ENCODE measurements around the gene SNX14.

DNA sequence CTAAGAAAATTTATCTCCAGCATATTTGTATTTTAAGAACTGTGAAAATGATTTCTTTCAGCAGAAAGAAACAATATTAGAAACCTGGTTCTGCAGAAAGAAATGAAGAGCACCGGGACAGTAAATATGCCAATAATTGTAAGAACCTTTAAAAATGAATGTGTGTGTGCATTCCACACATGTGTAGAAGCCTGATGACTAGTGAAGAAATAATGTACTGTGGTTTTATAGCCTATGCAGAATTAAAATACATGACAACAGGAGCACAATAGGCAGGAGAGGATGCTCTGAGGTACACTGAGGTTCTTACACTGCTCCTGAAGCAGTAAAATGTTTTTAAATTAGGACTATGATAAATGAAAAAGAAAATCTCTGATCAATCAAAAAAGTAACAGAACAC lies 48.9 kb downstream of the SNX14 start:
- TF ChIP-seq EZH2 (optimal IDR thresholded peaks at IDR 0.05; ENCODE audit: low read depth, low read length) = no peak
- TF ChIP-seq, protein P1, sequence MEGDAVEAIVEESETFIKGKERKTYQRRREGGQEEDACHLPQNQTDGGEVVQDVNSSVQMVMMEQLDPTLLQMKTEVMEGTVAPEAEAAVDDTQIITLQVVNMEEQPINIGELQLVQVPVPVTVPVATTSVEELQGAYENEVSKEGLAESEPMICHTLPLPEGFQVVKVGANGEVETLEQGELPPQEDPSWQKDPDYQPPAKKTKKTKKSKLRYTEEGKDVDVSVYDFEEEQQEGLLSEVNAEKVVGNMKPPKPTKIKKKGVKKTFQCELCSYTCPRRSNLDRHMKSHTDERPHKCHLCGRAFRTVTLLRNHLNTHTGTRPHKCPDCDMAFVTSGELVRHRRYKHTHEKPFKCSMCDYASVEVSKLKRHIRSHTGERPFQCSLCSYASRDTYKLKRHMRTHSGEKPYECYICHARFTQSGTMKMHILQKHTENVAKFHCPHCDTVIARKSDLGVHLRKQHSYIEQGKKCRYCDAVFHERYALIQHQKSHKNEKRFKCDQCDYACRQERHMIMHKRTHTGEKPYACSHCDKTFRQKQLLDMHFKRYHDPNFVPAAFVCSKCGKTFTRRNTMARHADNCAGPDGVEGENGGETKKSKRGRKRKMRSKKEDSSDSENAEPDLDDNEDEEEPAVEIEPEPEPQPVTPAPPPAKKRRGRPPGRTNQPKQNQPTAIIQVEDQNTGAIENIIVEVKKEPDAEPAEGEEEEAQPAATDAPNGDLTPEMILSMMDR (IDR thresholded peaks at IDR 0.05; ENCODE audit: low read length) = no peak
- no peak for TF ChIP-seq EZH2phosphoT487 (IDR thresholded peaks at IDR 0.05; ENCODE audit: low read length)

Data from MM.1S (cell line).